ENCODE measurements around the gene PLGLB2.
"Not testable (repeated sequence)": the region's sequence is repeated elsewhere in the genome, so short reads cannot be mapped to it uniquely, and the experiment has no call there.

PLGLB2 gene

GRCh38 chr2:87747791-87748190 is at the start of gene PLGLB2:
Gene PLGLB2 (plus strand): TSS chr2:87748087. CDS start chr2:87748154, 67 bp downstream.
- H3K4me3 ChIP-seq (ENCODE audit: low read length); DNase-seq (ENCODE audit: low read depth): not testable (repeated sequence)

GRCh38 chr2:87704572-87705323 is 43.1 kb upstream of the PLGLB2 start:
- DNase-seq (ENCODE audit: low read depth), result not testable (repeated sequence)

GRCh38 chr2:87708368-87708767 is 39.5 kb upstream of the PLGLB2 start:
- DNase-seq (ENCODE audit: low read depth); H3K4me3 ChIP-seq (ENCODE audit: low read length): not testable (repeated sequence)

More at GRCh38 chr2:87704572-87705323, 43.1 kb upstream of the PLGLB2 start:
- not testable (repeated sequence) for H3K4me3 ChIP-seq (ENCODE audit: low read length)

- H3K4me3 ChIP-seq (ENCODE audit: low read length); DNase-seq (ENCODE audit: low read depth): not testable (repeated sequence)
These were observed 19.8 kb upstream of the PLGLB2 start for GRCh38 chr2:87727940-87728599.

- DNase-seq (ENCODE audit: low read depth); H3K4me3 ChIP-seq (ENCODE audit: low read length): not testable (repeated sequence)
These were observed 7.0 kb upstream of the PLGLB2 start for GRCh38 chr2:87740928-87741327.

- not testable (repeated sequence) for H3K4me3 ChIP-seq (ENCODE audit: low read length); DNase-seq (ENCODE audit: low read depth)
These were observed 5.3 kb upstream of the PLGLB2 start for GRCh38 chr2:87742393-87743108.

- not testable (repeated sequence) for DNase-seq (ENCODE audit: low read depth); H3K4me3 ChIP-seq (ENCODE audit: low read length)
These were observed 4.2 kb upstream of the PLGLB2 start for GRCh38 chr2:87743638-87744037.

- H3K4me3 ChIP-seq (ENCODE audit: low read length); DNase-seq (ENCODE audit: low read depth): not testable (repeated sequence)
These were observed 2.4 kb upstream of the PLGLB2 start for GRCh38 chr2:87745353-87745951.

GRCh38 chr2:87748524-87748923 is 637 bp downstream of the PLGLB2 start:
- DNase-seq (ENCODE audit: low read depth); H3K4me3 ChIP-seq (ENCODE audit: low read length): not testable (repeated sequence)

- not testable (repeated sequence) for DNase-seq (ENCODE audit: low read depth)
These were observed 2.7 kb downstream of the PLGLB2 start for GRCh38 chr2:87750560-87750959.

GRCh38 chr2:87754759-87755158 is 6.9 kb downstream of the PLGLB2 start:
- not testable (repeated sequence) for DNase-seq (ENCODE audit: low read depth); H3K4me3 ChIP-seq (ENCODE audit: low read length)

More at GRCh38 chr2:87750560-87750959, 2.7 kb downstream of the PLGLB2 start:
- H3K4me3 ChIP-seq (ENCODE audit: low read length), result not testable (repeated sequence)
